Measurements from ENCODE around the gene SEMA3G. TPM values are rescaled to one million over a fixed set of nuclear protein-coding genes. Genes with fewer than 3 reads are reported as not detected.

SEMA3G gene
- polyA plus RNA-seq, 1 donor from 2014 or later = not detected

DNA sequence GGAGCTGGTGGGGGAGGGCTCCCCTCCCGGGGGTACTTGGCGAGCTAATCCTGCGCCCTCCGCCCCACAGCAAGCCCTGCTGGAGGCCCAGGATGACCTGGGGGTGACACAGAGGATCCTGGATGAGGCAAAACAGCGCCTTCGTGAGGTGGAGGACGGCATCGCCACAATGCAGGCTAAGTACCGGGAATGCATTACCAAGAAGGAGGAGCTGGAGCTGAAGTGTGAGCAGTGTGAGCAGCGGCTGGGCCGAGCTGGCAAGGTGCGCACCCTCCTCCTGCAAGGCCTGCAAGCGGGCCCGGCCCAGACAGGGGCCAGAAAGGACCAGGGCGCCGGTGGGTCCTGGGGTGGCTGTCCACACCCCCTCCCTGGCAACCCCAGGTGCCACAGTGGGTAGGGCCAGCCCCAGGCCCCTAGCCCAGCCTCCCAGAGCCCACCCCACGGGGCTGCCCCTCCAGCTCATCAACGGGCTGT is 56.5 kb downstream of the SEMA3G start:
- Histone ChIP-seq H3K27ac (ENCODE audit: low read length) (no peak overlapping the region), H3K9ac (ENCODE audit: low read length) (no peak overlapping the region), H3K4me3 (ENCODE audit: low read length) (no peak overlapping the region), H3K4me2 (ENCODE audit: low read length) (no peak overlapping the region), H3K9me3 (ENCODE audit: low read length) (no peaks in the 10 kb centered on the region), H3K36me3 (ENCODE audit: insufficient read depth, low read length) (no peaks in the 10 kb centered on the region), H3K9me2 (ENCODE audit: insufficient read depth, low read length) (no peaks in the 10 kb centered on the region), H2AFZ (ENCODE audit: low read depth, low read length) (no peak overlapping the region), H3F3A (ENCODE audit: insufficient read depth, low read length, poor library complexity, severe bottlenecking) (no peaks in the 10 kb centered on the region), H4K20me1 (ENCODE audit: insufficient read depth) (no peaks in the 10 kb centered on the region), H3K27me3 (ENCODE audit: insufficient read depth, low read depth, low read length) (no peaks in the 10 kb centered on the region), H3K79me2 (replicated peaks; ENCODE audit: insufficient read depth, low read length) (no peaks in the 10 kb centered on the region)
- no peak for TF ChIP-seq SMC3 (conservative IDR thresholded peaks at IDR 0.05; ENCODE audit: poor library complexity)
- no peak for TF ChIP-seq MXI1 (conservative IDR thresholded peaks at IDR 0.05; ENCODE audit: poor library complexity, severe bottlenecking)
- TF ChIP-seq TAF1 (IDR thresholded peaks at IDR 0.05; ENCODE audit: low read depth) = no peak
- TF ChIP-seq EZH2 (IDR thresholded peaks at IDR 0.05; ENCODE audit: borderline replicate concordance, insufficient read depth, low read length, poor library complexity, severe bottlenecking) = no peak
- TF ChIP-seq POLR2AphosphoS5 (IDR thresholded peaks at IDR 0.05) = no peak
- TF ChIP-seq, protein P1, sequence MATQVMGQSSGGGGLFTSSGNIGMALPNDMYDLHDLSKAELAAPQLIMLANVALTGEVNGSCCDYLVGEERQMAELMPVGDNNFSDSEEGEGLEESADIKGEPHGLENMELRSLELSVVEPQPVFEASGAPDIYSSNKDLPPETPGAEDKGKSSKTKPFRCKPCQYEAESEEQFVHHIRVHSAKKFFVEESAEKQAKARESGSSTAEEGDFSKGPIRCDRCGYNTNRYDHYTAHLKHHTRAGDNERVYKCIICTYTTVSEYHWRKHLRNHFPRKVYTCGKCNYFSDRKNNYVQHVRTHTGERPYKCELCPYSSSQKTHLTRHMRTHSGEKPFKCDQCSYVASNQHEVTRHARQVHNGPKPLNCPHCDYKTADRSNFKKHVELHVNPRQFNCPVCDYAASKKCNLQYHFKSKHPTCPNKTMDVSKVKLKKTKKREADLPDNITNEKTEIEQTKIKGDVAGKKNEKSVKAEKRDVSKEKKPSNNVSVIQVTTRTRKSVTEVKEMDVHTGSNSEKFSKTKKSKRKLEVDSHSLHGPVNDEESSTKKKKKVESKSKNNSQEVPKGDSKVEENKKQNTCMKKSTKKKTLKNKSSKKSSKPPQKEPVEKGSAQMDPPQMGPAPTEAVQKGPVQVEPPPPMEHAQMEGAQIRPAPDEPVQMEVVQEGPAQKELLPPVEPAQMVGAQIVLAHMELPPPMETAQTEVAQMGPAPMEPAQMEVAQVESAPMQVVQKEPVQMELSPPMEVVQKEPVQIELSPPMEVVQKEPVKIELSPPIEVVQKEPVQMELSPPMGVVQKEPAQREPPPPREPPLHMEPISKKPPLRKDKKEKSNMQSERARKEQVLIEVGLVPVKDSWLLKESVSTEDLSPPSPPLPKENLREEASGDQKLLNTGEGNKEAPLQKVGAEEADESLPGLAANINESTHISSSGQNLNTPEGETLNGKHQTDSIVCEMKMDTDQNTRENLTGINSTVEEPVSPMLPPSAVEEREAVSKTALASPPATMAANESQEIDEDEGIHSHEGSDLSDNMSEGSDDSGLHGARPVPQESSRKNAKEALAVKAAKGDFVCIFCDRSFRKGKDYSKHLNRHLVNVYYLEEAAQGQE (IDR thresholded peaks at IDR 0.05; ENCODE audit: borderline replicate concordance) = no peak
- no peak for TF ChIP-seq RAD21 (conservative IDR thresholded peaks at IDR 0.05)
- no peak for TF ChIP-seq EP300 (conservative IDR thresholded peaks at IDR 0.05; ENCODE audit: poor library complexity, severe bottlenecking)
- TF ChIP-seq CTCF (IDR thresholded peaks at IDR 0.05; ENCODE audit: poor library complexity, severe bottlenecking) = no peak

DNA sequence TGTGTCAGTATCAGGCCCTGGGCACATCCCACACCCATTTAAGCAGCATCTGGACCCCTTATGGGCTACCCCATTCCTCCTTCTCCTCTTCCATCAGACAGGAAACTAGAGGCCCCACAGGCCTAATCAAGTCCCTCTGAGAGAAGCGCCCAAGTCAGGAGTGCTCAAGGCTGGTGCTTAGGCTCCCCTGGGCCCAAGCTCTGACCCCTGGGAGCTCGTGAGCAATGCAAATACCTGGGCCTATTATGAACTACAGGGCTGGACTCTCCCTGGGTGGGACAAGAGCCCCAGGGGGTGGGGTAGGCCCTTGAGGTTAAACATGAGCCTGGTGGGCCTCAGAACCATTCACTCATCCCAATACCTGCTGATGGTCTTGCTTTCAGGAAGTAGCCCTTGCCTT is 57.4 kb downstream of the SEMA3G start:
- no peak overlapping the region for H3K4me3 ChIP-seq (ENCODE audit: low read length)
- H3K9ac ChIP-seq (ENCODE audit: low read length) = no peak overlapping the region
- H3K36me3 ChIP-seq (ENCODE audit: insufficient read depth, low read length) = no peaks in the 10 kb centered on the region
- no peak overlapping the region for H2AFZ ChIP-seq (ENCODE audit: low read depth, low read length)
- H3F3A ChIP-seq (ENCODE audit: insufficient read depth, low read length, poor library complexity, severe bottlenecking) = no peaks in the 10 kb centered on the region
- H3K9me2 ChIP-seq (ENCODE audit: insufficient read depth, low read length) = no peaks in the 10 kb centered on the region
- TF ChIP-seq EZH2 (IDR thresholded peaks at IDR 0.05; ENCODE audit: borderline replicate concordance, insufficient read depth, low read length, poor library complexity, severe bottlenecking) (no peak), RAD21 (conservative IDR thresholded peaks at IDR 0.05) (no peak), CTCF (IDR thresholded peaks at IDR 0.05; ENCODE audit: poor library complexity, severe bottlenecking) (no peak), EP300 (conservative IDR thresholded peaks at IDR 0.05; ENCODE audit: poor library complexity, severe bottlenecking) (no peak), SMC3 (conservative IDR thresholded peaks at IDR 0.05; ENCODE audit: poor library complexity) (no peak), POLR2AphosphoS5 (IDR thresholded peaks at IDR 0.05) (no peak), MXI1 (conservative IDR thresholded peaks at IDR 0.05; ENCODE audit: poor library complexity, severe bottlenecking) (no peak), TAF1 (IDR thresholded peaks at IDR 0.05; ENCODE audit: low read depth) (no peak)
- TF ChIP-seq, protein P1 (IDR thresholded peaks at IDR 0.05; ENCODE audit: borderline replicate concordance) = no peak
- H4K20me1 ChIP-seq (ENCODE audit: insufficient read depth) = no peaks in the 10 kb centered on the region
- H3K79me2 ChIP-seq (replicated peaks; ENCODE audit: insufficient read depth, low read length) = no peaks in the 10 kb centered on the region
- H3K27me3 ChIP-seq (ENCODE audit: insufficient read depth, low read depth, low read length) = no peaks in the 10 kb centered on the region
- H3K4me2 ChIP-seq (ENCODE audit: low read length) = no peak overlapping the region
- H3K27ac ChIP-seq (ENCODE audit: low read length) = no peak overlapping the region
- H3K9me3 ChIP-seq (ENCODE audit: low read length) = no peaks in the 10 kb centered on the region

All from neural cell (in vitro differentiated cells).